Measurements from ENCODE around the gene MYO1B.

DNA sequence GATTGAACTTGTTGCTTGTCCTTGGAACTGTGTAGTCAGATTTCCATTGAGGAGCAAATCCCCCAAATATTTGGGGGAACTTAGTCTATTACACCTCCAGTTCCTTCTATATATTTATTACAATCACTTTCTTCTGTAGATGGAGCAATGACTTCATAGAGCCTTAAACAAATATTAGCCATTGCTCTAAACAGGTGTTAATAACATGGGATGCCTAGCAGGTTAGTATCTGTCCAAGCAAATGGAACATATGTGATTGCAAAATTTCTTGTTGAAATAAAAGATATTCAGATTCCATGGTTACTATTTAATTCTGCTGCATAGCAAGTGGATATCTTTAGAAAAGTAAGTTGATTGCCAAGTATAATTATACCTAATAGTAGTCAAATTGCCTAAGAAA lies 225.1 kb downstream of the MYO1B start:
- TF ChIP-seq CTCF (IDR thresholded peaks at IDR 0.05; ENCODE audit: control extremely low read depth in 1 of 3, insufficient read depth in 1 of 3, low read depth in 1 of 3, low read length in 3 of 3): no peak
- TF ChIP-seq, protein P1, sequence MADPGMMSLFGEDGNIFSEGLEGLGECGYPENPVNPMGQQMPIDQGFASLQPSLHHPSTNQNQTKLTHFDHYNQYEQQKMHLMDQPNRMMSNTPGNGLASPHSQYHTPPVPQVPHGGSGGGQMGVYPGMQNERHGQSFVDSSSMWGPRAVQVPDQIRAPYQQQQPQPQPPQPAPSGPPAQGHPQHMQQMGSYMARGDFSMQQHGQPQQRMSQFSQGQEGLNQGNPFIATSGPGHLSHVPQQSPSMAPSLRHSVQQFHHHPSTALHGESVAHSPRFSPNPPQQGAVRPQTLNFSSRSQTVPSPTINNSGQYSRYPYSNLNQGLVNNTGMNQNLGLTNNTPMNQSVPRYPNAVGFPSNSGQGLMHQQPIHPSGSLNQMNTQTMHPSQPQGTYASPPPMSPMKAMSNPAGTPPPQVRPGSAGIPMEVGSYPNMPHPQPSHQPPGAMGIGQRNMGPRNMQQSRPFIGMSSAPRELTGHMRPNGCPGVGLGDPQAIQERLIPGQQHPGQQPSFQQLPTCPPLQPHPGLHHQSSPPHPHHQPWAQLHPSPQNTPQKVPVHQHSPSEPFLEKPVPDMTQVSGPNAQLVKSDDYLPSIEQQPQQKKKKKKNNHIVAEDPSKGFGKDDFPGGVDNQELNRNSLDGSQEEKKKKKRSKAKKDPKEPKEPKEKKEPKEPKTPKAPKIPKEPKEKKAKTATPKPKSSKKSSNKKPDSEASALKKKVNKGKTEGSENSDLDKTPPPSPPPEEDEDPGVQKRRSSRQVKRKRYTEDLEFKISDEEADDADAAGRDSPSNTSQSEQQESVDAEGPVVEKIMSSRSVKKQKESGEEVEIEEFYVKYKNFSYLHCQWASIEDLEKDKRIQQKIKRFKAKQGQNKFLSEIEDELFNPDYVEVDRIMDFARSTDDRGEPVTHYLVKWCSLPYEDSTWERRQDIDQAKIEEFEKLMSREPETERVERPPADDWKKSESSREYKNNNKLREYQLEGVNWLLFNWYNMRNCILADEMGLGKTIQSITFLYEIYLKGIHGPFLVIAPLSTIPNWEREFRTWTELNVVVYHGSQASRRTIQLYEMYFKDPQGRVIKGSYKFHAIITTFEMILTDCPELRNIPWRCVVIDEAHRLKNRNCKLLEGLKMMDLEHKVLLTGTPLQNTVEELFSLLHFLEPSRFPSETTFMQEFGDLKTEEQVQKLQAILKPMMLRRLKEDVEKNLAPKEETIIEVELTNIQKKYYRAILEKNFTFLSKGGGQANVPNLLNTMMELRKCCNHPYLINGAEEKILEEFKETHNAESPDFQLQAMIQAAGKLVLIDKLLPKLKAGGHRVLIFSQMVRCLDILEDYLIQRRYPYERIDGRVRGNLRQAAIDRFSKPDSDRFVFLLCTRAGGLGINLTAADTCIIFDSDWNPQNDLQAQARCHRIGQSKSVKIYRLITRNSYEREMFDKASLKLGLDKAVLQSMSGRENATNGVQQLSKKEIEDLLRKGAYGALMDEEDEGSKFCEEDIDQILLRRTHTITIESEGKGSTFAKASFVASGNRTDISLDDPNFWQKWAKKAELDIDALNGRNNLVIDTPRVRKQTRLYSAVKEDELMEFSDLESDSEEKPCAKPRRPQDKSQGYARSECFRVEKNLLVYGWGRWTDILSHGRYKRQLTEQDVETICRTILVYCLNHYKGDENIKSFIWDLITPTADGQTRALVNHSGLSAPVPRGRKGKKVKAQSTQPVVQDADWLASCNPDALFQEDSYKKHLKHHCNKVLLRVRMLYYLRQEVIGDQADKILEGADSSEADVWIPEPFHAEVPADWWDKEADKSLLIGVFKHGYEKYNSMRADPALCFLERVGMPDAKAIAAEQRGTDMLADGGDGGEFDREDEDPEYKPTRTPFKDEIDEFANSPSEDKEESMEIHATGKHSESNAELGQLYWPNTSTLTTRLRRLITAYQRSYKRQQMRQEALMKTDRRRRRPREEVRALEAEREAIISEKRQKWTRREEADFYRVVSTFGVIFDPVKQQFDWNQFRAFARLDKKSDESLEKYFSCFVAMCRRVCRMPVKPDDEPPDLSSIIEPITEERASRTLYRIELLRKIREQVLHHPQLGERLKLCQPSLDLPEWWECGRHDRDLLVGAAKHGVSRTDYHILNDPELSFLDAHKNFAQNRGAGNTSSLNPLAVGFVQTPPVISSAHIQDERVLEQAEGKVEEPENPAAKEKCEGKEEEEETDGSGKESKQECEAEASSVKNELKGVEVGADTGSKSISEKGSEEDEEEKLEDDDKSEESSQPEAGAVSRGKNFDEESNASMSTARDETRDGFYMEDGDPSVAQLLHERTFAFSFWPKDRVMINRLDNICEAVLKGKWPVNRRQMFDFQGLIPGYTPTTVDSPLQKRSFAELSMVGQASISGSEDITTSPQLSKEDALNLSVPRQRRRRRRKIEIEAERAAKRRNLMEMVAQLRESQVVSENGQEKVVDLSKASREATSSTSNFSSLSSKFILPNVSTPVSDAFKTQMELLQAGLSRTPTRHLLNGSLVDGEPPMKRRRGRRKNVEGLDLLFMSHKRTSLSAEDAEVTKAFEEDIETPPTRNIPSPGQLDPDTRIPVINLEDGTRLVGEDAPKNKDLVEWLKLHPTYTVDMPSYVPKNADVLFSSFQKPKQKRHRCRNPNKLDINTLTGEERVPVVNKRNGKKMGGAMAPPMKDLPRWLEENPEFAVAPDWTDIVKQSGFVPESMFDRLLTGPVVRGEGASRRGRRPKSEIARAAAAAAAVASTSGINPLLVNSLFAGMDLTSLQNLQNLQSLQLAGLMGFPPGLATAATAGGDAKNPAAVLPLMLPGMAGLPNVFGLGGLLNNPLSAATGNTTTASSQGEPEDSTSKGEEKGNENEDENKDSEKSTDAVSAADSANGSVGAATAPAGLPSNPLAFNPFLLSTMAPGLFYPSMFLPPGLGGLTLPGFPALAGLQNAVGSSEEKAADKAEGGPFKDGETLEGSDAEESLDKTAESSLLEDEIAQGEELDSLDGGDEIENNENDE (IDR thresholded peaks at IDR 0.05; ENCODE audit: insufficient replicate concordance, low read length): no peak

Measured in H1 (cell line).